Effector CD8-positive, alpha-beta T cell (primary cell): ENCODE measurements around the gene PNPLA7.
"Not testable (repeated sequence)": the region's sequence is repeated elsewhere in the genome, so short reads cannot be mapped to it uniquely, and the experiment has no call there.

Experiments used
- DNase-seq: peaks from one replicate; lab custom pipeline; 2025; lab: John Stamatoyannopoulos, UW

The PNPLA7 gene

DNA sequence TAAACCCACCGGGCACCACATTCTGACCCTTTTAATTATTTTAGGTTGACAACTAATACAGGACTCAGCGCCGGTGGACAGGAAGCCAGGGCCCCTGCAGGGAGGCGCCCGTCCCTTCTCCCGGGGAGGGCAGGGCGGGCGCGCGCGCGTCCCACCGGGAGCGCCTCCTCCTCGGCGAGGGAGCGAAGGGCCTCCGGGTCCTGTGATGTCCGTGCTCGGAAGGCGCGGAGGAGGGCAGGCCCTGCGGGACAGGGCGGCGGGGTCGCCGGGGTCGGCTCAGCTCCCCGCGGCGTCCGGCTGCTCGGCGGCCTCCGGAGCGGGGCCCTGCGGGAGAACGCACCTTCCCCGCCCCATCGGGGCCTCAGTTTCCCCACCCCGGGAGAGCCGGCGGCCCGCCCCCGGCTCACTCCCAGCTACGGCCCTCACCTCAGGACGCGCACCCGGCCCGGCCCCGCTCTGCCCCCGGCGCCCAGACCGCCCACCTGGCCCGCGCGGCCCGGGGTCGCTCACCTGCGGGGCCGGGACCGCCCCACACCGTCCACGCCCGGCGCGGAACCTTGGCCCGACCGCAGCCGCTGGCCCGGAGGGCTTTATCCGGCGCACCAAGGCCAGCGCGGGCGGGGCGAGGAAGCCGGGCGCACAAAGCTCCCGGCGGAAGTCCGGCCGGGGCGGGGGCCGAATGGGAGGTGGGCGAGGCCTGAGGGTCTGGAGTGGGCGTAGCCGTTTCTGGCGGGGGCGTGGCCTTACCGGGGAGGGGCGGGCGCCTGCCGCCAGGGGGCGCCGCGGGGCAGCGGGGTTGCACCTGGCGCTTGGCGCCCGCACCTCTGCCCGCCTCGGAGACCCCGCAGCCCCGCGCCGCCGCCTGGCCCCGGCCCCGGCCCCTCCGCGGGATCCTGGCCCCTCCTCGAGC lies 127.3 kb downstream of the PNPLA7 start, which contains the start of the genes EXD3 and NOXA1:
Gene EXD3 (minus strand): TSS at position 559 of the 910 bp plus-strand sequence. CDS start 27,805 bp downstream, outside the sequence.
Gene NOXA1 (plus strand): TSS at position 790 of the 910 bp plus-strand sequence. CDS start 137 bp downstream, outside the sequence.
- DNase-seq, result peak; percentile 90

DNA sequence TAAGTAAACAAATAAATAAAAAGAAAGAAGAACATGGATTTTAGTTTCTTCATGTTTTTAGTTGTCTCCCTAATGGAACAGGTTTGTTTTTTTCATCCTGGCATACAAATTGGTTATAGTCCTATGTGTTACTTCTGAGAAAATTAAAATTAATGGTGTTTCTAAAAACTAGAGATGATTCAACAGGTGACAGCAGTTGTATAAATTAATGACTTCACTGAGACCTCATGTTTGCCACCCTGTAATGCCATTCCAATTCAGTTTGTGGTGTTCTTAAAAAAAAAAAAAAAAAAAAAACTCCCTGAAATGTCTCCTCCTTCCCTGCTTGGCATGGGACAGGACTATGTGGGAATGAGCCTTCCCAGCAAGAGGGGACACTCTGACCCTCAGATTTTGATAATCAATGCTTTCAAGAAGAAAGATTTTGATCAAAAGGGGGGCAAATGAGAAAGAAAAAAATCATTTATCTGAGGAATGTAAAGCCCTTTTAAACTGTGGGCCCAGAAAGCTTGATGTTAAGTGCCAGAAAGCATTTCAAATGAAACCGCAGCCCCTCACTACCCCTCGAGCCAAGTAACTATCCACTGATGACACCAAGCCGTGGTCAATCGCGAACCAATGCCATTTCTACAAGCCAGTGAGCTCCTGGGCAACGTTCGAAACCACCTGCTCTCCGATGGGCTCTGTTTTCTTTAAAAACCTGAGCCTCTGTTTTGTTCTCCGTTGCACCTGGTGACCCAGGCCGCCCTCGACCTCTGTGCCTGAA lies 128.2 kb downstream of the PNPLA7 start:
- no peak for DNase-seq

DNA sequence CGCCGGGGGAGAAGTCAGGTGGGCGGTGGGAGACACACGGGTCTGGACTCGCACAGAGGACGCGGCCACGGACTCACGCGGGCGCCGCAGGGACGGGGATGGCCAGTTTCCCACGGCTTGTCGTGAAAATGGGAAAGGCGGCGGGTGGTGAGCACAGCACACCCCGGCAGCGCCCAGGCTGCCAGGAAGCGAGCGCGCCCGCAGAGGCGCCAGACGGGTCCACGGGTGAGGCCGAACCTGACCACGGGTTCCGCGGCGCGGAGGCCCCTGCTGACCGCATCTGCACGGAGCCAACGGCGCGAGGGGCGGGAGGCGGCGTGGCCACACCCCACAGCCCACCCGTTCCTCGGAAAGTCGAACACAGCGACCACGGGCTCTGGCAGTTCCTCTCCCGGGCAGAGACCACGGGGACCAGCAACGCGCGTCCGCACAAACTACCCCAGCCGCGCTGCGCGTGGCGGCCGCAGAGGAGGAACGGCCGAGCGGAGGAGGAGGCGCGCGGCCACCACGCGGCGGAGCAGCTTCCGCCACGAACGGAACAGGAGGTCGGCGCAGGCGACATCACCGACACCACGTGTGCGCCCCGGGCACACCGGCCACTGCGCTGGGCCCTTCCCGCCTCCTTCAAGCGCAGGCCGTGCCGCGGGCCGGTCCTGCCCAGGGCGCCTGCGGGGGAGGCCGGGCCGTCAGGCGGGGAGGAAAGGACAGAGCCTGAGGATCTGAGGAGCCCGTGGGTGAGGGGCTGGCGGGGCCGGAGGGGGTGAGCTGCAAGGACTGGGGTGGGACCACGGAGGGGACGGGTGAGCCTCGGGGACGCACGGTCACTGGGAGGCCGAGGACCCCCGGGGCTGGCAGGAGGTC lies 132.8 kb downstream of the PNPLA7 start:
- no peak for DNase-seq

DNA sequence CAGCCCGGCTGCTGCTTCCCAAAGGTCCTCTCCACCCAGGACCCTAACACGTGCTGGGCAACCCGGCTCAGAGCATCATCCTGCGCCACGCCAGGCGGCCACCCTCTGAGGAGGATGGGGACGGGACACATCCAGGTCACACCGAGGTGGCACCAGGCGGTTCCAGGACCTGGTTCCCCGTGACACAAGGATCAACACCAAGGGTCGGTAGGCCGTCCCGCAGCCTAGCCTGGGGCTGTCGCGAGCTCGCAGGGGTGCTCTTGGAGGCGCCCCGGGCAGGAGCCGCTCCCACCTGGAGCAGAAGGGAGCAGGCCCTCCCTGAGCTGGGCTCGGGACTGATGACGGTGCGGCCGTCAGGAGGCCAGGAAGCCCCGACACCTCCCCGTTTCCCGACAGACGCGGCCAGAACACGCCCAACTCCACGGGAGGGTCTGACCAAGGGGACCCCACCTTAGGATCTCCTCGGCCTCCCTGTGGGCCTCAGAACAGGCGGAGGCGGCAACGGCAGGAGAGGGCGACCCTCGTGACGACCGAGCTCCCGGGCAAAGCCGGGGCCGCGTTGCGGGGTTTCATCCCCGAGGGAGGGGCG lies 133.5 kb downstream of the PNPLA7 start:
- DNase-seq, result no peak

DNA sequence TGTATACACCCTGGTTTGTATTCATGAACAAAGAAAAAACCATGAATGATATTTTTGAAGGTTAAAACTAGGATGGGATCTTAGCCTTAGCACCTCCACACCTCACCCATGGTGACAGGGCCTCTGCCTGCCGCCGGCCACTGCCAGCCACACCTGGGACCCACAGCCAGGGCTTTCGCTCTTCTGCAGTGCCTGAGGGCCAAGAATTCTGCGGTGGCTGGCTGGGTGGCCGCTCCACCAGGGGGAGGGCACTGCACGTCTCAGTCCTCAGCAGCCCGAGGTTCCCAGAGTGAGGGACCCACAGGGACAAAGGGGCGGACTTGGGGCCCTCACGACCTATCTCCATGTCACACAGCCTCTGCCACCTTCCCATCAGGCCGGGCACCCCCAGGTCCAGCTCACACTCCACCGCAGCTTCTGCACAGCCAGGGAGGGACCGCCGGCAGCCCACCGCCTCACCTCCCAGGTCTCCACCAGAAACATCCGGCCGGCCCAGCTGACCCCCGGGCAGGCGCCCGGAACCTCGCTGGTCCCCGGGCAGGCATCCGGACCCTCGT lies 134.1 kb downstream of the PNPLA7 start:
- DNase-seq, result no peak

DNA sequence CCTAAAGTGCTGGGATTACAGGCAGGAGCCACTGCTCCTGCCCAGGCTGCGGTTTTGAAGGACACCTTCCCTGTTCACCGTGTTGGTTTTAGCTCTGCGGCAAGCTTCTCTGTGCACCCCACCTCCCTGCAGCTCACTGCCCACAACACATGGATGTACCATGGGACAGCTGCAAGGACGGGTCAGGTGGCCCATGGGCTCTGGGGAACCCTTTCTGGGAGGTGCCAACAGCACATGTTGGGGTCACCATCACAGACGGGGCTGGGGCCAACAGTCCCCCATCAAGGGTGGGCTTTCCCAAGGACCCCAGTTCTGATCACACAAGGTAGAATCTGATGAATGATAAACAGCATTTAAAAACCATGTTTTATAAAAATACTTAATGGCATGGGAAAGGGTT lies 134.8 kb downstream of the PNPLA7 start:
- DNase-seq, result no peak

DNA sequence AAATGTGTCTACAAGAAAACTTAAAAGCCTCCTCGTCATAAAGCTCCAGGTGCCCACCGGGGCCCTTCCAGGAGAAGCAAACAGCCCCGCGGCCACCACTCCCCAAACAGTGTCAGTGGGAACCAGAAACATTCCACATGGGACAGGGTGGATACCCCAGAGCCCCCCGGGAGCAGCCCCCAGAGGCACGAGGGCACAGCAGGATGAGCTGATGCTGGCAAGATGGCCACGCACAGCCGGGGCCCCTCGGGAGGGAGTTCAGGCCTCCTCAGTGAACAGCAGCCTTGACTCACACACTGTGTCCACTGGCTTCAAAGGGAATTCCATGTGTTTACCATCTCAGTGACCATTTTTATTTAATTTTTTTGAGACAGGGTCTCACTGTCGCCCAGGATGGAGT lies 137.8 kb downstream of the PNPLA7 start:
- DNase-seq, result no peak

DNA sequence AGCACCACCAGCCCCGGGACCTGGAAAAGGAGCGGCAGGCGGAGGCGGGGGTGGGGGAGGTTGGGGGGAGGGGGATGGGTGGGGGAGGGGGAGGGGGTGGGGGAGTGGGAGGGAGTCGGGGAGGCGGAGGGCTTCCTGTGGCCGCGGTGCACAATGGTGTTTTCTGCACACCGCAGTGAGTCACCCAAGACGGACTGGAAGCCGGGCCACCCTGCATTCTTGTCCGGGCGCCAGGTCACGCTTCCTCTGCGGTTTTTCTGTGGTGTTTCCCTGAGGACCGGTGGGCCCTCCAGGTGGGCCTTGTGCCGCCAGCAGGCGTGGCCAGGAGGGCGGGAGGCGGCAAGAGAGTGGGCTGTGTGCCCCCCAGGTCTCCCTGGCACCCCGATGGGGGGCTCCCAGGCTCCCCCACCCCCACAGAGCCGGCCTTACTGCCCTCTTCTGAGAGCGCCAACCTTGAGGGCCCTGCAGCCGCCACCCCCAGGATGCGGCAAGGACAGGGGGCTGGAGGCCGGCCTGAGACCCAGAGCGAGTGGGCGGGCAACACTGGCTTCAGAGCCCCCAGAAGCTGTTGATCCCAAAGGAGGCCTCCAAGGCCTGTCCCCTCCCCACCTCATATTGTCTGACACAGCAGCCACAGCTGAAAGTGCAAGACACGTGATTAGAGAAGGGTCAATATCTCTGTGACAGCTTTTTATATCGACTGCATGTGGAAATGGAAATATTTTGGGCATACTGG lies 138.4 kb downstream of the PNPLA7 start:
- DNase-seq, result no peak

DNA sequence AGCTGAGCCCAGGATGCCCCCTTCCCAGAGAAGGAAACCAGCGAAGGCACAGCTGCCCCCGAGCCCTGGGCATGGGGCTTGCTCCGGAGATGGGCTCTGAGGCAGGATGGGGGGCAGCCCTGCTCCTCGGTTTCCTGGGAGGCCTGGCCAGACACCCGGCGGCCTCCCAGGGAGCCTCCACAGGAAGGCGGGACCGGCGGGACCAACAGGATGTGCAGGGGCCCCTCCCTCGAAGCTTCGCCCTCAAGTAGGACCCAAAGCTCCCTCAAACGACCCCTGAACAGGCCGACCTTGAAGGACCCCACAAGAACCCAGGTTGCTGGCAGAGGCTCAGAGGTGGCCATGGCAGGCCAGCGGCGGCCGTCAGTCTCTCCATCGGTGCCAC lies 138.9 kb downstream of the PNPLA7 start:
- no peak for DNase-seq

DNA sequence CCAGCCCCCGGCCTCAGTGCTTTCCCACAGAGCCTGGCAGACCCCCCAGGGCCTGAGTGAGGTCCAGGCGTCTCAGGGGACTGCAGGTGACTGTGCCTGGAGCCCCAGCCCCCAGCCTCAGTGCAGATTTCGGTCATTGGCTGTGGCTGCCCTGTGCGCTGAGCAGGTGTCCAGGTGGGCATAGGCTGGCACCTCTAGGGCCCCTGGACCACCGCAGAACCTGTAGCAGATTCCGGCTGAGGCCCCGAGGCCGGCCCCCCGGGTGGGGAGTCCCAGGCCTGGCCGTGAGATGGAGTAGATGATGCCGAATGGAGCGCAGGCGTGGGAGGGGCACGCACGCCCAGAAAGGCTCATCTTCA lies 139.3 kb downstream of the PNPLA7 start:
- DNase-seq, result no peak

DNA sequence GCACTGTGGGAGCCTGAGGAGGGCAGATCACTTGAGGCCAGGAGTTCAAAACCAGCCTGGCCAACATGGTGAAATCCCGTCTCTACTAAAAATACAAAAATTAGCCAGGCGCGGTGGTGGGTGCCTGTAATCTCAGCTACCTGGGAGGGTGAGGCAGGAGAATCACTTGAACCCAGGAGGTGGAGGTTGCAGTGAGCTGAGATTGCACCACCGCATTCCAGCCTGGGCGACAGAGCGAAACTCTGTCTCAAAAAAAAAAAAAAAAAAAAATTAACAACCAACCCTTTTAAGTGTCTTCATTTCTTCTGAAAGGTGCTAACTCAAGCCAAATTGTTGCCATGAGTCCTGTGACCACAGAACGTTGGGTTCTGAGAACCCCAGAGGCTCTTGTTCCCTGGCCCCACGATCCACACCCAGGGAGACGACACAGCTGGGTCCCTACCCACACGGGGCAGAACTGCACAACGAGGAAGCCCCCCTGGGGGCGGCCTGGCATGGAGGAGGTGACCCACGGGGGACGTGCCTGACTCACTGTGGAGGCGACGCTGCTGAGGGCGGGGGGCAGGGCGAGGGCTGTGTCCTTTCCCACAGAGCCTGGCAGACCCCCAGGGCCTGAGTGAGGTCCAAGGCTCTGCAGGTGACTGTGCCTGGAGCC lies 139.8 kb downstream of the PNPLA7 start:
- not testable (repeated sequence) for DNase-seq
